Progenitor cell of endocrine pancreas (in vitro differentiated cells): Measurements from ENCODE around the gene SP3. TPM values are rescaled to one million over a fixed set of nuclear protein-coding genes. Genes with fewer than 3 reads are reported as not detected.

Experiments
- DNase-seq: peaks from one replicate; pipeline ENCODE4 v3.0.0; 2021; ENCODE audit warnings: low spot score; ENCODE audit not compliant: unreplicated experiment
- H3K27ac Mint-ChIP-seq: 2 replicates; pipeline ENCODE4 v1.8.0; 2021; ENCODE audit warnings: mild to moderate bottlenecking, moderate library complexity, mixed read lengths
- H3K27me3 Mint-ChIP-seq: 2 replicates; pipeline ENCODE4 v1.8.0; 2021; ENCODE audit warnings: mixed read lengths
- H3K36me3 Mint-ChIP-seq: 2 replicates; pipeline ENCODE4 v1.8.0; 2022; ENCODE audit warnings: mixed read lengths; ENCODE audit not compliant: insufficient read depth
- H3K4me1 Mint-ChIP-seq: 2 replicates; pipeline ENCODE4 v1.8.0; 2021; ENCODE audit warnings: low read depth, mixed read lengths
- H3K4me3 Mint-ChIP-seq: 2 replicates; pipeline ENCODE4 v1.8.0; 2021; ENCODE audit warnings: low read depth, mild to moderate bottlenecking, moderate library complexity, mixed read lengths
- H3K9me3 Mint-ChIP-seq: 2 replicates; pipeline ENCODE4 v1.8.0; 2021; ENCODE audit warnings: low read depth, mixed read lengths
- CTCF ChIP-seq: fragments of 200-600 bp; sonication (generic); IDR thresholded peaks from one replicate; pipeline ENCODE4 v1.5.0; 2021; ENCODE audit warnings: antibody characterized with exemption, mild to moderate bottlenecking; ENCODE audit not compliant: unreplicated experiment
- total RNA-seq: library from RNA; stranded (reverse); gene quantifications from 2 replicates; pipeline ENCODE4 v1.2.1, GENCODE V29; 2021

Gene SP3
- total RNA-seq, 1 donor from 2014 or later, result 96.9 TPM

DNA sequence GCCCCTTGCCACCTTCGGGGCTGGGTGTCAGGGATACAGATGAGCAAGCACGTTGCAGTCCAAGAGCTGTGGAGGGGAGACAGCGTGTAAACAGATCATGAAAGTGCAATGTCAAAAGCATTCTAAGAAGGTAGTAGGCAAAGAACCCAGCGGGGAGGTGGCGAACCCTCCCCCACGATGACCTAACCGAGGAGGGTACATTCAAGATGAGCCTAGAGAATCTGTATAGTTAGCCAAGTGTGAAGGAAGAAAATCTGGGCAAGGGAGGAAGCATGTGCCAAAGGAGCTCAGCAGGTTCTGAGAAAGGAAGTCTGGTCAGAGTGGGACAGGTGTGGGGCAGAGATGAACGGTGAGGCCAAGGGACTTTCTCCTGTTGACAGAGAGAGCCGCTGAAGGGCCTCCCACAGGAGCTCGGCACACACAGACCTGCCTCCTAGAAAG lies 106.9 kb downstream of the SP3 start:
- no peaks in the 10 kb centered on the region for H3K4me1 Mint-ChIP-seq
- H3K36me3 Mint-ChIP-seq, result no peaks in the 10 kb centered on the region
- DNase-seq, result no peak
- TF ChIP-seq CTCF, result no peak
- no peak overlapping the region for H3K4me3 Mint-ChIP-seq
- H3K9me3 Mint-ChIP-seq, result no peaks in the 10 kb centered on the region
- peaks cover 10% of the 10 kb centered on the region for H3K27me3 Mint-ChIP-seq
- no peak overlapping the region for H3K27ac Mint-ChIP-seq
